Hepatocyte (in vitro differentiated cells): Measurements from ENCODE around the gene MBLAC2. TPM values are rescaled to one million over a fixed set of nuclear protein-coding genes. Genes with fewer than 3 reads are reported as not detected.

Source experiments
- DNase-seq: peaks from one replicate; pipeline ENCODE4 v3.0.0-alpha.2; 2016; ENCODE audit warnings: low spot score
- H2AFZ ChIP-seq: fragments of 200-600 bp; sonication (generic); 2 replicates; pipeline ENCODE4 v1.6.0; 2016; ENCODE audit warnings: antibody characterized with exemption, mild to moderate bottlenecking
- H3K27ac ChIP-seq: fragments of 200-600 bp; sonication (generic); 2 replicates; pipeline ENCODE4 v1.5.1; 2016; ENCODE audit warnings: mild to moderate bottlenecking
- H3K27me3 ChIP-seq: fragments of 200-600 bp; sonication (generic); 2 replicates; pipeline ENCODE4 v1.6.1; 2016
- H3K36me3 ChIP-seq: fragments of 200-600 bp; sonication (generic); replicated peaks from 2 replicates; pipeline ENCODE4 v1.5.1; 2016; ENCODE audit warnings: low read depth; ENCODE audit not compliant: insufficient read depth
- H3K4me1 ChIP-seq: fragments of 200-600 bp; sonication (generic); 2 replicates; pipeline ENCODE4 v1.5.1; 2016; ENCODE audit warnings: mild to moderate bottlenecking, moderate library complexity; ENCODE audit not compliant: insufficient read depth
- H3K4me2 ChIP-seq: fragments of 200-600 bp; sonication (generic); 2 replicates; pipeline ENCODE4 v1.6.0; 2016
- H3K4me3 ChIP-seq: fragments of 200-600 bp; sonication (generic); 2 replicates; pipeline ENCODE4 v1.5.1; 2016; ENCODE audit warnings: mild to moderate bottlenecking
- H3K79me2 ChIP-seq: fragments of 200-600 bp; sonication (generic); 2 replicates; pipeline ENCODE4 v1.6.0; 2017; ENCODE audit warnings: mild to moderate bottlenecking
- H3K9me2 ChIP-seq: fragments of 200-600 bp; sonication (generic); replicated peaks from 2 replicates; pipeline ENCODE4 v1.6.0; 2017; ENCODE audit warnings: mild to moderate bottlenecking; ENCODE audit not compliant: insufficient read depth
- H3K9me3 ChIP-seq: fragments of 200-600 bp; sonication (generic); 2 replicates; pipeline ENCODE4 v1.5.1; 2016; ENCODE audit warnings: low read depth, mild to moderate bottlenecking
- H4K20me1 ChIP-seq: fragments of 200-600 bp; sonication (generic); 2 replicates; pipeline ENCODE4 v1.6.0; 2016; ENCODE audit warnings: mild to moderate bottlenecking; ENCODE audit not compliant: insufficient read depth, poor library complexity, severe bottlenecking
- CTCF ChIP-seq: fragments of 200-600 bp; sonication (generic); IDR thresholded peaks from 2 replicates; pipeline ENCODE4 v1.5.1; 2016; ENCODE audit warnings: antibody characterized with exemption, mild to moderate bottlenecking; ENCODE audit not compliant: poor library complexity
- EZH2 ChIP-seq: fragments of 200-600 bp; sonication (generic); IDR thresholded peaks from 2 replicates; pipeline ENCODE4 v1.6.1; 2016; ENCODE audit warnings: antibody characterized with exemption, mild to moderate bottlenecking, borderline replicate concordance
- EZH2phosphoT487 ChIP-seq: fragments of 200-600 bp; sonication (generic); IDR thresholded peaks from one replicate; pipeline ENCODE4 v1.6.1; 2018; ENCODE audit warnings: antibody characterized with exemption, mild to moderate bottlenecking, low read depth, moderate library complexity; ENCODE audit not compliant: unreplicated experiment, severe bottlenecking
- WGBS: methylation state at CpG from one replicate; pipeline ENCODE4 v1.1.6; 2016; ENCODE audit warnings: low lambda C conversion rate; ENCODE audit errors: missing lambda C conversion rate; 5-methylcytosine and 5-hydroxymethylcytosine counted together
- polyA plus RNA-seq: library from polyadenylated mRNA; unstranded; fragments of >200 nt; fragmentation: Nextera tagmentation; extraction: Ambion mirVana; gene quantifications from 2 replicates; pipeline ENCODE4 v1.2.1, GENCODE V29; 2016
- total RNA-seq: library from RNA; depleted of rRNA; stranded (reverse); fragments of >200 nt; gene quantifications from 2 replicates; pipeline ENCODE4 v1.2.3, GENCODE V29; 2014

Gene MBLAC2
- total and polyA plus RNA-seq, 2 experiments from 2014 or later, result 3.7 to 7.6 TPM

DNA sequence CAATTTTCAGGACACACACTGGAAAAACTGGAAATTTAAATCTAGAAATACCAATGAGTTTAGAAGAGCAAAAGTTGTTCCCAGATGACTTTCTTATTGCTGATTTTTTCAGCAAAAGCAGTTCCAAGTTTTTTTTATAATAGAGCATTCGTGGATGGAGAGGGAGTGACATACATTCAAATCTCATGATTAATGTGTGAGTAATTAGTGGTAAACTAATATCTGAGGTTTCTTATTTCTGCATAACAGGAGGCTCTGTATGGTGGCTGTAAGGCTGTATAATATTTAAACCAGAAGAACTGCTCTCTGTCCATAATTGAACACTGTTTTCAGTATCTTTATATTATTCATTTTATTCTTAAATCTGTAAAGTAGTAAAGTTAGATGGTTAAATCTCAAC is 29.0 kb upstream of the MBLAC2 start:
- TF ChIP-seq EZH2phosphoT487, result no peak
- no peak for TF ChIP-seq EZH2
- no peak for TF ChIP-seq CTCF
- Histone ChIP-seq H3K4me3 (no peak overlapping the region), H3K4me2 (no peak overlapping the region), H3K4me1 (no peaks in the 10 kb centered on the region), H3K36me3 (no peaks in the 10 kb centered on the region), H4K20me1 (no peaks in the 10 kb centered on the region), H3K9me2 (no peaks in the 10 kb centered on the region), H2AFZ (no peak overlapping the region), H3K79me2 (no peaks in the 10 kb centered on the region), H3K27ac (no peak overlapping the region), H3K9me3 (no peaks in the 10 kb centered on the region), H3K27me3 (no peaks in the 10 kb centered on the region)
- WGBS, result 75% methylated on average over 1 of the region's 1 CpG
- DNase-seq, result no peak

- no peak for DNase-seq
- WGBS, result 95% methylated on average over 1 of the region's 1 CpG
- Histone ChIP-seq H3K27ac (no peak overlapping the region), H3K36me3 (no peaks in the 10 kb centered on the region), H3K4me2 (no peak overlapping the region), H3K4me3 (no peak overlapping the region), H3K4me1 (no peaks in the 10 kb centered on the region), H3K9me3 (no peaks in the 10 kb centered on the region), H4K20me1 (no peaks in the 10 kb centered on the region), H2AFZ (no peak overlapping the region), H3K27me3 (no peaks in the 10 kb centered on the region), H3K9me2 (no peaks in the 10 kb centered on the region), H3K79me2 (no peaks in the 10 kb centered on the region)
- TF ChIP-seq EZH2phosphoT487 (no peak), CTCF (no peak), EZH2 (no peak)
These were observed 20.6 kb upstream of the MBLAC2 start for GRCh38 chr5:90495146-90495545.

- H3K4me2 ChIP-seq, result no peak overlapping the region
These were observed 19.5 kb upstream of the MBLAC2 start for GRCh38 chr5:90494043-90494442.

More at GRCh38 chr5:90494043-90494442, 19.5 kb upstream of the MBLAC2 start:
- DNase-seq, result no peak
- no peaks in the 10 kb centered on the region for H3K79me2 ChIP-seq
- H3K36me3 ChIP-seq, result no peaks in the 10 kb centered on the region
- no peaks in the 10 kb centered on the region for H3K27me3 ChIP-seq
- H3K4me3 ChIP-seq, result no peak overlapping the region
- H3K9me2 ChIP-seq, result no peaks in the 10 kb centered on the region
- H3K4me1 ChIP-seq, result no peaks in the 10 kb centered on the region
- H3K27ac ChIP-seq, result no peak overlapping the region
- H3K9me3 ChIP-seq, result no peaks in the 10 kb centered on the region
- H2AFZ ChIP-seq, result no peak overlapping the region
- no peaks in the 10 kb centered on the region for H4K20me1 ChIP-seq
- TF ChIP-seq EZH2 (no peak), CTCF (no peak)
